ENCODE results near the gene NPPB. TPM values are rescaled to one million over a fixed set of nuclear protein-coding genes. Genes with fewer than 3 reads are reported as not detected.

Gene NPPB
- total and polyA plus RNA-seq, 2 of the 8 experiments (the other 6 are each of a cell fraction or from before 2014, with no cell fraction given), result 0.36 to 0.91 TPM

GRCh38 chr1:11878891-11879190 lies 20.1 kb upstream of the NPPB start (continued):
- TF ChIP-seq SUZ12 (IDR thresholded peaks at IDR 0.05; ENCODE audit: low read length) (no peak), CBX8 (IDR thresholded peaks at IDR 0.05; ENCODE audit: borderline replicate concordance, low read depth, low read length) (no peak), CEBPB (IDR thresholded peaks at IDR 0.05; ENCODE audit: low read depth, low read length) (no peak)
- TF ChIP-seq, protein P1, sequence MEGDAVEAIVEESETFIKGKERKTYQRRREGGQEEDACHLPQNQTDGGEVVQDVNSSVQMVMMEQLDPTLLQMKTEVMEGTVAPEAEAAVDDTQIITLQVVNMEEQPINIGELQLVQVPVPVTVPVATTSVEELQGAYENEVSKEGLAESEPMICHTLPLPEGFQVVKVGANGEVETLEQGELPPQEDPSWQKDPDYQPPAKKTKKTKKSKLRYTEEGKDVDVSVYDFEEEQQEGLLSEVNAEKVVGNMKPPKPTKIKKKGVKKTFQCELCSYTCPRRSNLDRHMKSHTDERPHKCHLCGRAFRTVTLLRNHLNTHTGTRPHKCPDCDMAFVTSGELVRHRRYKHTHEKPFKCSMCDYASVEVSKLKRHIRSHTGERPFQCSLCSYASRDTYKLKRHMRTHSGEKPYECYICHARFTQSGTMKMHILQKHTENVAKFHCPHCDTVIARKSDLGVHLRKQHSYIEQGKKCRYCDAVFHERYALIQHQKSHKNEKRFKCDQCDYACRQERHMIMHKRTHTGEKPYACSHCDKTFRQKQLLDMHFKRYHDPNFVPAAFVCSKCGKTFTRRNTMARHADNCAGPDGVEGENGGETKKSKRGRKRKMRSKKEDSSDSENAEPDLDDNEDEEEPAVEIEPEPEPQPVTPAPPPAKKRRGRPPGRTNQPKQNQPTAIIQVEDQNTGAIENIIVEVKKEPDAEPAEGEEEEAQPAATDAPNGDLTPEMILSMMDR (IDR thresholded peaks at IDR 0.05; ENCODE audit: control extremely low read depth in 1 of 3, insufficient read depth in 1 of 3, low read depth in 1 of 3, low read length in 3 of 3), result no peak
- TF ChIP-seq, protein P2, sequence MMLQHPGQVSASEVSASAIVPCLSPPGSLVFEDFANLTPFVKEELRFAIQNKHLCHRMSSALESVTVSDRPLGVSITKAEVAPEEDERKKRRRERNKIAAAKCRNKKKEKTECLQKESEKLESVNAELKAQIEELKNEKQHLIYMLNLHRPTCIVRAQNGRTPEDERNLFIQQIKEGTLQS (IDR thresholded peaks at IDR 0.05; ENCODE audit: insufficient read depth, low read depth, low read length), result no peak

All from H1 (cell line).